Measurements from ENCODE around the gene PODN.

PODN gene

GRCh38 chr1:53062708-53063591 is 937 bp downstream of the PODN start:
- peak overlapping the region; percentile 50 to 87 for H3K27ac ChIP-seq
- no peak for DNase-seq (ENCODE audit: low spot score)
- TF ChIP-seq, protein P1, sequence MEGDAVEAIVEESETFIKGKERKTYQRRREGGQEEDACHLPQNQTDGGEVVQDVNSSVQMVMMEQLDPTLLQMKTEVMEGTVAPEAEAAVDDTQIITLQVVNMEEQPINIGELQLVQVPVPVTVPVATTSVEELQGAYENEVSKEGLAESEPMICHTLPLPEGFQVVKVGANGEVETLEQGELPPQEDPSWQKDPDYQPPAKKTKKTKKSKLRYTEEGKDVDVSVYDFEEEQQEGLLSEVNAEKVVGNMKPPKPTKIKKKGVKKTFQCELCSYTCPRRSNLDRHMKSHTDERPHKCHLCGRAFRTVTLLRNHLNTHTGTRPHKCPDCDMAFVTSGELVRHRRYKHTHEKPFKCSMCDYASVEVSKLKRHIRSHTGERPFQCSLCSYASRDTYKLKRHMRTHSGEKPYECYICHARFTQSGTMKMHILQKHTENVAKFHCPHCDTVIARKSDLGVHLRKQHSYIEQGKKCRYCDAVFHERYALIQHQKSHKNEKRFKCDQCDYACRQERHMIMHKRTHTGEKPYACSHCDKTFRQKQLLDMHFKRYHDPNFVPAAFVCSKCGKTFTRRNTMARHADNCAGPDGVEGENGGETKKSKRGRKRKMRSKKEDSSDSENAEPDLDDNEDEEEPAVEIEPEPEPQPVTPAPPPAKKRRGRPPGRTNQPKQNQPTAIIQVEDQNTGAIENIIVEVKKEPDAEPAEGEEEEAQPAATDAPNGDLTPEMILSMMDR (IDR thresholded peaks at IDR 0.05) = no peak
- peak overlapping the region; percentile 91 for H3K4me3 ChIP-seq

DNA sequence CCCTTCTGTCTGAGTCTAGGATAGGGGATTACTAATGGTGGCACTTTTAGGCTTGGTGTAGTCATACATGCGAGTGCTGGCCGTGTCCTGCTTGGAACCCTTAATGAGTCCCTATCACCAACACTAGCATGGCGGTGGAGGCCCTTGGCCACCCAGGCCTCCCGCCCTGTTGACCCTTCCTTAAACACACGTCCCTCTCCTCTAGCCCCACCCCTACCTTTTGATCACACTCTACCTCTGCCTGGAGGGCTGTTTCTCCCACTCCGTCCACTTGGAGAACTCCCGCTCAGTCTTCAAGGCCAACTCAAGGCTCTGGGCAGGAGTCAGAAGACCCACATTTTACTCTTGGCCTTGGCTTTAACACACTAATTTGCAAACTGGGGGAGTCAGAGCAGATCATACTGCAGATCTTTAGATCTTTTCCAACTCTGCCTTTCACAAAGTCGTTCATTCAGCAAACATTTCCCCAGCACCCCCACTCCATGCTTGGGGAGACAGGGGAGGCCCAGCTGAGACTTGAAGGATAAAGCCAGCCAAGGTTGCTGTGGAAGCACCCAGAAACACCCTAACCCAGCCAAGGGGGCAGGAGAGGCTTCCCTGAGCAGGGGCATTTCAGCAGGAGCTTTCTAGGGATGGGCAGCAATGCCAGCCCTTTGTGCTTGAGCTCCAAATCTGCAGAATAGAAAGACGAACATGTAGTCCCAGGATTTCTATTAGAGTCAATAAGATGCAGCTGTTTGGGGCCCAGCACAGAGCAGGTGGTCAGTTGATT is 1.9 kb downstream of the PODN start:
- peak overlapping the region; percentile 91 for H3K4me3 ChIP-seq
- TF ChIP-seq, protein P1 (IDR thresholded peaks at IDR 0.05) = no peak
- DNase-seq (ENCODE audit: low spot score) = no peak
- peak overlapping the region in 1 of 2 donors; percentile 87 for H3K27ac ChIP-seq

DNA sequence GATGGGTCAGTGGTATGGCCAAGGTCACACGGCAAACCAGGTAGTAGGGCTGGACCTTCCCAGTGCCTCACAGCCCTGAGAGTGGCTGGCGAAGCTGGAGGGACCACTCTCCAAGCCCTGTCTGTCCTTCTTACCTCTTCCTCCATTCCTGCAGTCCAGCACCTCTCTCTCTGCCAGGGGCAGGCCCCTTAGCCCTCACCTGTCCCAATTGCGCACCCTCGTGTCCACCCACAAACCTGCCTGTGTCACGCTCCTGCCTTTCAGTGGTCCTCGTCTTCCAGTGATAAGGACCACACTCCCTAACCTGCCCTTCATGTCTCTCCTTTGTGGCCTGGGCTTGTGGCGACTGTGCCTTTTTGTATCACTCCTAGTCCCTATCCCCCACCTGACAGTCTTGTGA is 3.4 kb downstream of the PODN start:
- no peak for DNase-seq (ENCODE audit: low spot score)
- no peak overlapping the region for H3K27ac ChIP-seq
- H3K4me3 ChIP-seq = no peak overlapping the region
- TF ChIP-seq, protein P1 (IDR thresholded peaks at IDR 0.05) = no peak

DNA sequence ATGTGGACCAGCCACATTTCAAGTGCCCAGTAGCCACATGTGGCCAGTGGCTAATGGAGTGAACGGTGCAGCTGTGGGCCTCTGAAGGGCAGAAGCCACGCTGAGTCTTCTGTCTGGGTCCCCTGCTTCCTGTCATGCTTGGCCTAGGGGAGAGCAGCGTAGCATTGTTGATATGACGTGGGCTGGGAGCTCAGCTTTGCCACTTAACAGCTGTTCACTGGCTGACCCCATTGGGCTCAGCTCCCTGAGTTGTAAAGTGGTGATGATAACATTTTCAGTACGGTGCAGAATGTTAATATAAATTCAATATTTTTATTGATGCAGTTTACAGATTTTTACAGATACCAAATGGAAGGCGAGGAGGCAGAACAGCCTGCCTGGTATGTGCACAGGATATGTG is 4.5 kb downstream of the PODN start:
- DNase-seq (ENCODE audit: low spot score) = no peak
- TF ChIP-seq, protein P1 (IDR thresholded peaks at IDR 0.05) = no peak
- peak overlapping the region in 1 of 2 donors; percentile 65 for H3K27ac ChIP-seq
- H3K4me3 ChIP-seq = no peak overlapping the region

GRCh38 chr1:53066891-53067738 is 5.1 kb downstream of the PODN start:
- no peak overlapping the region for H3K4me3 ChIP-seq
- H3K27ac ChIP-seq = peak overlapping the region in 1 of 2 donors; percentile 65
- TF ChIP-seq, protein P1 (IDR thresholded peaks at IDR 0.05) = no peak
- DNase-seq (ENCODE audit: low spot score) = peak; percentile 69

DNA sequence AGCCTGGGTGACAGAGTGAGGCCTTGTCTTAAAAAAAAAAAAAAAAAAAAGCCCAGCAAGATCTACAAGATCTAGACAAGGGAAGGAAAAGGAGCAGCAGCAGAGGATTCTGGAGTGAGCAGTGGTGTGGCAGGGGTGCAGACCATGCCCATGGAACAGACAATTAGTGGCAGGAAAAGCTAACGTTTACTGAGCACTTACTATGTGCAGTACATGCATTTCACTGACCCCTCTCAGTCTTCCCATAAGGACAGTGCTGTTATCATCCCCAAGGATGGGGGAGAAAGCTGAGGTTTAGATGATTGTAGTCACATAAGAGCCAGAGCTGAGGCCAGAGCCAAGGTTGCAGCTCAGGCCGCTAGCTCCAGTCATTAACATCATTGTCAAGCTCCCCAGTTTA is 5.9 kb downstream of the PODN start:
- Histone ChIP-seq H3K27ac (no peak overlapping the region), H3K4me3 (no peak overlapping the region)
- TF ChIP-seq, protein P1 (IDR thresholded peaks at IDR 0.05) = no peak
- no peak for DNase-seq (ENCODE audit: low spot score)
